ENCODE data around the gene CSHL1.
A peak's percentile ranks its signal among the peaks of the same experiment; 100 is the strongest.
"Not testable (repeated sequence)": the region's sequence is repeated elsewhere in the genome, so short reads cannot be mapped to it uniquely, and the experiment has no call there.

Gene CSHL1

DNA sequence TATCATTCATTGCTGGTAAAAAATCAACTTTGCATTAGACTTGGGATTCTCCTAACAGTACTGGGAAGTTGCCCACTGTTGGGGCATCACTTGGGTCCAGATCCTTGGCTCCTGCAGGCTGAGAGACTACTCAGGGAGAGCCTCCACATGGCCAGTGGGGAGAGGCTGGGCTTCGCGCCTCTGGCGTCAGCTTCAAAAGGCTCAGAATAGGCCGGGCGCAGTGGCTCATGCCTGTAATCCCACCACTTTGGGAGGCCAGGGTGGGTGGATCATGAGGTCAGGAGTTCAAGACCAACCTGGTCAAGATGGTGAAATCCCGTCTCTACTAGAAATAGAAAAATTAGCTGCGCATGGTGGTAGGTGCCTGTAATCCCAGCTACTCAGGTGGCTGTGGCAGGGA is 3.4 kb upstream of the CSHL1 start:
- no peak overlapping the region for H3K27ac ChIP-seq
- TF ChIP-seq, protein P1, sequence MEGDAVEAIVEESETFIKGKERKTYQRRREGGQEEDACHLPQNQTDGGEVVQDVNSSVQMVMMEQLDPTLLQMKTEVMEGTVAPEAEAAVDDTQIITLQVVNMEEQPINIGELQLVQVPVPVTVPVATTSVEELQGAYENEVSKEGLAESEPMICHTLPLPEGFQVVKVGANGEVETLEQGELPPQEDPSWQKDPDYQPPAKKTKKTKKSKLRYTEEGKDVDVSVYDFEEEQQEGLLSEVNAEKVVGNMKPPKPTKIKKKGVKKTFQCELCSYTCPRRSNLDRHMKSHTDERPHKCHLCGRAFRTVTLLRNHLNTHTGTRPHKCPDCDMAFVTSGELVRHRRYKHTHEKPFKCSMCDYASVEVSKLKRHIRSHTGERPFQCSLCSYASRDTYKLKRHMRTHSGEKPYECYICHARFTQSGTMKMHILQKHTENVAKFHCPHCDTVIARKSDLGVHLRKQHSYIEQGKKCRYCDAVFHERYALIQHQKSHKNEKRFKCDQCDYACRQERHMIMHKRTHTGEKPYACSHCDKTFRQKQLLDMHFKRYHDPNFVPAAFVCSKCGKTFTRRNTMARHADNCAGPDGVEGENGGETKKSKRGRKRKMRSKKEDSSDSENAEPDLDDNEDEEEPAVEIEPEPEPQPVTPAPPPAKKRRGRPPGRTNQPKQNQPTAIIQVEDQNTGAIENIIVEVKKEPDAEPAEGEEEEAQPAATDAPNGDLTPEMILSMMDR (IDR thresholded peaks at IDR 0.05), result no peak

DNA sequence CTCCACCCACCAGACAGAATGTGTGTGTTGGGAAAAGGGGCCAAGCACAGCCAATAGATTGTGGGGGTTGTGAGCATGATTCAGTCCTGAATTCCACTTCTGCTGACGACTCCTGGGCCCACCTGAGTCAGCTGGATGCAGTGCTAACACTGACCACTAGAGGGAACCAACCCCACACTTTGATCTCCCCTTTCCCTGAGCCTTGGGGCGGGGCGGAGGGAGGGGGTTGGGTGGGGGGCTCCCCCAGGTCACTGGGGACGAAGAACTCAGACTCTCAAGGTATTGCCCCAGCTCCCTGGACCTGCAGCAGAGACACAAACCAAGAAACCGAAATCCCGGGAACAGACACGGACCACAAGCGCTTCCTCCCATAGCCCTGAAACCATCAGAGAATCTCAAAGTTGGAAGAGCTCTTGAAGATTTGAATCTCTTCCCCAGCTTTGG is 621 bp upstream of the CSHL1 start:
- no peak overlapping the region for H3K27ac ChIP-seq
- TF ChIP-seq, protein P1 (IDR thresholded peaks at IDR 0.05), result peak; percentile 72
- TF ChIP-seq ZFX (IDR thresholded peaks at IDR 0.05; ENCODE audit: borderline replicate concordance), result no peak

DNA sequence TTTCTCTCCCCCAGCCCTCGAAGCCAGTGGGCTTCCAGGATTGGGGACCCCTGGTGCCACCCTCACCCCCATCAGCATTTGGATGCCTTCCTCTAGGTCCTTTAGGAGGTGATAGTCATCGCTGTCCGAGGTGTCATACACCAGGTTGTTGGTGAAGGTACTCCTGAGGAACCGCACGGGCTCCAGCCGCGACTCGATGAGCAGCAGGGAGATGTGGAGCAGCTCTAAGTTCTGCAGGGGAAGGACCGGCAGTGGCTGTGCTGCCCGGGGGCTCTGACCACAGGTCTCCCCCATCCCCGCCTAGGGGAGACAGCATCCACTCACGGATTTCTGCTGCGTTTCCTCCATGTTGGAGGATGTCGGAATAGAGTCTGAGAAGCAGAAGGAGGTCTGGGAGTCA is 962 bp downstream of the CSHL1 start:
- TF ChIP-seq, protein P1 (IDR thresholded peaks at IDR 0.05), result no peak
- H3K27ac ChIP-seq, result no peak overlapping the region

DNA sequence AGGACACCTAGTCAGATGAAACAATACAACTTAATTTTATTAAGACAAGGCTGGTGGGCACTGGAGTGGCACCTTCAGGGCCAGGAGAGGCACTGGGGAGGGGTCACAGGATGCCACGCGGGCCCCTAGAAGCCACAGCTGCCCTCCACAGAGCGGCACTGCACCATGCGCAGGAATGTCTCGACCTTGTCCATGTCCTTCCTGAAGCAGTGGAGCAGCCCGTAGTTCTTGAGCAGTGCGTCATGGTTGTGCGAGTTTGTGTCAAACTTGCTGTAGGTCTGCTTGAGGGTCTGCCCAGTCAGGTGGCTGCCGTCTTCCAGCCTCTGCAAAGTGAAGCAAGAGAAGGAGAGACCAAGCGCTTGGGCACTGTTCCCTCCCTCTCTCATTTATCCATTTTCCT is 1.5 kb downstream of the CSHL1 start:
- H3K27ac ChIP-seq, result not testable (repeated sequence)

DNA sequence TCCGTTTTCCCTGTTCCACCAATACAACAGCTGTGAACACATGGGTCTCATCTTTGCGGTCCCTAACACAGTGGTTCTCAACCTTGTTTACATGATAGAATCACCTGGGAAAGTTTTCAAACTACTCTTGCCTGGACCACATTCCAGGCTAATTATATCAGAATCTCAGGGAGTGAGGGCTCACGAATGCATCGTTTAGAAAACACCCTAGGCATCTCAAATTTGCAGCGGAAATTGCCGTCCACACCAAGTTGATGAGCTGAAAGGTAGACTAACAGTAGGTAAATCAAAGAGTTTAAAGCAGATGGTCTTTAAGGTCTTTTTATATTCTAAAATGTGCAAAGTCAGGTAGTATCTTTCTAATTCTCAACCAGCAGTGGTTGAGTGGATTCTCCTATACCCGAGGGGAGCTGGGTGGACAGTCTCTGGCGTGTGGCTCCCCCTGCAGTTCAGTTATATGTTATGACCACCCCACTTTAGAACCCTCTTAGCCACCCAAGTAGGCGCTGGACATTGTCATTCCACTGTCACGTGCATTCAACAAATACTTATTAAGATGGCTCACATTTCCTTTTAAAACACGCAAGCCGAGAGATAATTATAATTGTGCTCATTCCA is 3.8 kb downstream of the CSHL1 start:
- TF ChIP-seq, protein P1 (IDR thresholded peaks at IDR 0.05), result peak; percentile 15; the same call in 1 of the 2 replicates
- not testable (repeated sequence) for H3K27ac ChIP-seq

DNA sequence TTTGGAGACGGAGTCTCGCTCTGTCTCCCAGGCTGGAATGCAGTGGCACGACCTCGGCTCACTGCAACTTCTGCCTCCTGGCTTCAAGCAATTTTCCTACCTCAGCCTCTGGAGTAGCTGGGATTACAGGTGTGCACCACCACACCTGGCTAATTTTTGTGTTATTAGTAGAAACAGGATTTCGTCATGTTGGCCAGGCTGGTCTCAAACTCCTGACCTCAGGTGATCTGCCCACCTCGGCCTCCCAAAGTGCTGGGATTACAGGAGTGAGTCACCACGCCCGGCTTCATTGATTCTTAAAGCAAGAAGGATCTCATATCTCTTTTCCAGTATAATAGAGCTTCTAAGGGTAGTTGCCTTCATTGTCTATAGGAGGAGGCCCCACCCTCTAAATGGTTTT is 6.3 kb downstream of the CSHL1 start:
- H3K27ac ChIP-seq, result not testable (repeated sequence)

DNA sequence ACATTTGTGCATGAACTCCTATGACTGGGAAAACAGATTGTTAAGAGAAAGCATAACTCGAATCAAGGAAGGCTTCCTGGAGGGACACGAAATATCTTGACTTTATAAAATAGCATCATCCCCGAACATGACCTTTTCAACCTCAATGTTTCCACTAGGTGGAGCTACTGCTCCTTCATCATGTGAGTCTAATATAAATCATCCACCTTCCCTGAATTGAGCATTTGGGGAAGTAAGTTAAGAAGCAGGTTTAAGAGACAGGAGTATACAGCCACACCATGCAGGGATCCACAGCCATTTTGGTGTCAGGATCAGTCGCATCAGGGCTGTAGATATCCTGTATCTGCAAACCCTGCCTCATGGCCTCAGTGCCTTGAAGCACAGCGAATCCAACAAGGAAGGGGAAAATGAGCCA is 7.3 kb downstream of the CSHL1 start:
- not testable (repeated sequence) for H3K27ac ChIP-seq
- TF ChIP-seq, protein P1 (IDR thresholded peaks at IDR 0.05), result peak; percentile 50

DNA sequence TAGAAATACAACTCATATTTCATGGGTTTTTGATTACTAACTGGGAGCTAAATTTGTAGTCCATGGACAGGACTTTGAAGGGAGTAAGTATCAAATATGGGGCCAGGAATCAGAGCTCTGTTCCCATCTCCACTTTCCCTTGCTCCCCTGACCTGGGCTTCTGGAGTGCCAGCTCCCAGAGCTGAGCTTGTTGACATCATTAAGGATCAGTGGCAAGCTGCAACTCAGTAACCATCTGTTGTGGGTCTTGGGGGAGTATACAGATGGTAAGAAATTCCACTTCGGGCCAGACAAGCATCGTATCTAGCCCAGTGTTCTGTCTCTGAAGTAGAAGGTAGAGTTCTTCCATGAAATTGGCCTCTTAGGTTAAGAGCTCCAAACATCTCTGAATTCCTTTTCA is 9.1 kb downstream of the CSHL1 start:
- not testable (repeated sequence) for H3K27ac ChIP-seq

DNA sequence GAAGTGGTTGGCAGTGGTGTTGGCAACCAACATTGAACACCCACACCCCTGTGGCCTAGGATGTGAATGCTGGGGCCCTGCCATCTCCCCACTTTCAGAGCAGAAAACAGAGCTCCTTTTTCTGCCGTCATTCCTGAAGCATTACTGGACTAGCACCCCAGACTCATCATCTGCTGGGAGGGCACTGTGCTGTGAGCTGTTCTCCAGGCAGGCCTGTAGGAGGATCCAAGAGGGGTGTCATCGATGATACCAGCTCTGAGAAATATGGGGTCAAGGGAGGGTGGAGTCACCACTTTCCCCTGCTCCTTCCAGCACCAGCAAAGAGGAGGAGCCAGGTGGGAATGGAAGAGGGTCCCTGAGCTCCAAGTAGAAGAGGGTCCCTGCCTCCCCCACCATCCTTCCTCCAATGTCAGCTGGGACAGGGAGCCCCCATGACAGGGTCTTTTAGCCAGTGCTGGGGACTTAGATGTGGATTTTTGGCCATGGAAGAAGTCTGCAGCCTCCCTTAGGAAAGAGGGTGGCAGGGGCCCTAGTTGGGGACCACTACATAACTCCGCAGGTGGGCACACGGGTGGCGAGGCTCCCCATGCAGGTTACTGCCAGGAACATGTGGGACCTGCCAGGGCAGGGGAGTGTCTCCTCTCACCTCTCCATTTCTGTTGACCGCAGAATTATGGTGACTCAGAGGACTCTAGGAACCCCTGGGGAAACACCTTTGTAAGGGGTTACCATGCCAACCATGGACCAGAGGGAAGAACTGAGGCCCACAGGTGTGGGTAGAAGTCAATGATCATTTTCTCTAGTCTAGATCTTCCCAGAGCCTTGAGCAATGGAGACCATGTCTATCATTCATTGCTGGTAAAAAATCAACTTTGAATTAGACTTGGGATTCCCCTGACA is 11.9 kb downstream of the CSHL1 start:
- not testable (repeated sequence) for H3K27ac ChIP-seq

DNA sequence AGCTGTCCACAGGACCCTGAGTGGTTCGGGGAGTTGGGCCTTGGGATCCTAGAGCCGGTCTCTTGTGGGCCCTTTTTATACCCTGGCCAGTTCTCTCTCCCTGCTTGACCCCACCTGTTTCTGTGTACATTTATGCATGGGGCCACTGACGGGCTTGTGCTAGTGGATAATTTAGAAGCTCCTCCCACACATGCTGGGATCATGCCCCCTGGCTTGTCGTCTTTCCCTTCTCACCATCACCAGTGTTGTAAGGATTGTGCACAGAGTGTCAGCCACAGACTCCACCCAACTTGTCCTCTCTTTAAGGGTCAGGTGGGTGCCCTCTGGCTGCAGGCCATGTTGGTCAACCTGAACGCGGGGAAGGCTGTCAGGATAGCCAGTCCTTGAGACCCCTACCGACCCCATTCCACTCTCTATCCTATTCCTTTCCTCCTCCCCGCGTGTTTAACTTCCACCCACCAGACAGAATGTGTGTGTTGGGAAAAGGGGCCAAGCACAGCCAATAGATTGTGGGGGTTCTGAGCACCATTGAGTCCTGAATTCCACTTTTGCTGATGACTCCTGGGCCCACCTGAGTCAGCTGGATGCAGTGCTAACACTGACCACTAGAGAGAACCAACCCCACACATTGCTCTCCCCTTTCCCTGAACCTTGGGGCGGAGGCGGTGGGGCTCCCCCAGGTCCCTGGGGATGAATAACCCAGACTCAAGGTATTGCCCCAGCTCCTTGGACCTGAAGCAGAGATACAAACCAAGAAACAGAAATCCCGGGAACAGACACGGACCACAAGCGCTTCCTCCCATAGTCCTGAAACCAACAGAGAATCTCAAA is 14.3 kb downstream of the CSHL1 start, which contains the start of gene CSH1:
TSS of gene CSH1 (minus strand) at position 51 of the 831 bp plus-strand sequence. CDS start 63 bp downstream, outside the sequence.
- H3K27ac ChIP-seq, result not testable (repeated sequence)

DNA sequence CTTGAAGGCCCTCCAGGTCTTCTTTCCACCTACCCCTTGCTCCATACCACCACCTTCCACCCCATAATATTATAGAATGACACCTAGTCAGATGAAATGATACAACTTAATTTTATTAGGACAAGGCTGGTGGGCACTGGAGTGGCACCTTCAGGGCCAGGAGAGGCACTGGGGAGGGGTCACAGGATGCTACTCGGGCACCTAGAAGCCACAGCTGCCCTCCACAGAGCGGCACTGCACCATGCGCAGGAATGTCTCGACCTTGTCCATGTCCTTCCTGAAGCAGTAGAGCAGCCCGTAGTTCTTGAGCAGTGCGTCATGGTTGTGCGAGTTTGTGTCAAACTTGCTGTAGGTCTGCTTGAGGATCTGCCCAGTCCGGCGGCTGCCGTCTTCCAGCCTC is 16.2 kb downstream of the CSHL1 start:
- not testable (repeated sequence) for H3K27ac ChIP-seq

DNA sequence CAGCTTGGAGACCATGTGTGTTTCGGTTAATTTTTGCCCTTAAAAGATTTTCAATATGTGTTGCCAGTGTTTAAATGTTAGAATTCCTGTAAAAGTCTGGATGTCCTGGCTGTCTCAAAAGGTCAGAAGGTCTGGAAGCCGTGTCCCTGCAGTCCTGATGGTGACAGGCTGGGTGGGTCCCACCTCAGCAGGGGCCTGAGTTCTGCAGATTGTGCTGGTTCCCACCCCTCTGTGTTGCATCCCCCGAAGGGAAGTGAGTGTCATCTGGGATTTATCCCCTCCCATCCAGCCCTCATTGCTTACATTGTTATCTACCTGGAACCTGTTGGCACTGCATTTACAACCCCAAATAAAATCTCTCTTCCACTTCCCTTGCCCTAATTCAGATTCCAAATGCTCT is 17.0 kb downstream of the CSHL1 start:
- H3K27ac ChIP-seq, result not testable (repeated sequence)

DNA sequence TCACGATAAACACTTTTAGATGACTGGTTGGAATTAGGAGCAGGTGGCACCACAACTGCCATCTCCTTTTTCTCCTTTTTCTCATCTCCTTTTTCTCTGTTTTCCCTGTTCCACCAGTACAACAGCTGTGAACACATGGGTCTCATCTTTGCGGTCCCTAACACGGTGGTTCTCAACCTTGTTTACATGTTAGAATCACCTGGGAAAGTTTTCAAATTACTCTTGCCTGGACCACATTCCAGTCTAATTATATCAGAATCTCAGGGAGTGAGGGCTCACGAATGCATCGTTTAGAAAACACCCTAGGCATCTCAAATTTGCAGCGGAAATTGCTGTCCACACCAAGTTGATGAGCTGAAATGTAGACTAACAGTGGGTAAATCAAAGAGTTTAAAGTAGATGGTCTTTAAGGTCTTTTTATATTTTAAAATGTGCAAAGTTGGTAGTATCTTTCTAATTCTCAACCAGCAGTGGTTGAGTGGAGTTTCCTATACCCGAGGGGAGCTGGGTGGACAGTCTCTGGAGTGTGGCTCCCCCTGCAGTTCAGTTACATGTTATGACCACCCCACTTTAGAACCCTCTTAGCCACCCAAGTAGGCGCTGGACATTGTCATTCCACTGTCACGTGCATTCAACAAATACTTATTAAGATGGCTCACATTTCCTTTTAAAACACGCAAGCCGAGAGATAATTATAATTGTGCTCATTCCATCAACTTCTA is 18.6 kb downstream of the CSHL1 start:
- H3K27ac ChIP-seq, result not testable (repeated sequence)
